SK-N-SH (cell line): ENCODE data around the gene IQCE. TPM values are rescaled to one million over a fixed set of nuclear protein-coding genes. Genes with fewer than 3 reads are reported as not detected.

ENCODE experiments used
- CTCF ChIA-PET: fragments of 300-600, 350-600 bp; formaldehyde crosslinking; extraction: SDS; loops from one replicate; lab custom pipeline; 2021; lab: Yijun Ruan, JAX
- POLR2A ChIA-PET: fragments of 350-600 bp; sonication (Branson Sonifier 250); formaldehyde crosslinking; extraction: SDS; loops from one replicate; lab custom pipeline; 2020; ENCODE audit warnings: antibody characterized with exemption, inconsistent platforms; lab: Yijun Ruan, JAX
- DNase-seq: peaks from one replicate; pipeline ENCODE4 v3.0.0; 2012
- H2AFZ ChIP-seq: fragments of 200-600 bp; sonication (generic); 2 replicates; pipeline ENCODE4 v1.8.1; 2016; ENCODE audit warnings: antibody characterized with exemption, mild to moderate bottlenecking, low read depth
- H3F3A ChIP-seq: fragments of 200-600 bp; sonication (generic); replicated peaks from 2 replicates; pipeline ENCODE3; 2016; ENCODE audit warnings: antibody characterized with exemption, mild to moderate bottlenecking; ENCODE audit not compliant: insufficient read depth
- H3K27ac ChIP-seq, 2 experiments: fragments of 200-500 bp in 1 of 2; fragments of 200-600 bp in 1 of 2; sonication (Bioruptor generic) in 1 of 2; sonication (generic), shearing (Covaris generic) in 1 of 2; 2 replicates each; pipeline versions ENCODE4 v1.5.1 to v1.6.1; 2014 to 2016; ENCODE audit warnings: low read depth in 2 of 2, inconsistent platforms in 1 of 2, low read length in 1 of 2, mild to moderate bottlenecking in 1 of 2, mixed read lengths in 1 of 2
- H3K27me3 ChIP-seq: fragments of 200-600 bp; sonication (generic), shearing (Covaris generic); 2 replicates; pipeline ENCODE4 v1.6.1; 2016; ENCODE audit warnings: mixed run types; ENCODE audit not compliant: insufficient read depth
- H3K36me3 ChIP-seq, 2 experiments: fragments of 200-500 bp in 1 of 2; fragments of 200-600 bp in 1 of 2; sonication (Bioruptor generic) in 1 of 2; sonication (generic) in 1 of 2; replicated peaks in 1 of 2; 2 replicates each; pipeline versions ENCODE3 to v1.5.1; 2014 to 2016; ENCODE audit warnings: low read length in 1 of 2, mild to moderate bottlenecking in 1 of 2; ENCODE audit not compliant: insufficient read depth in 2 of 2, control insufficient read depth in 1 of 2
- H3K4me1 ChIP-seq, 2 experiments: fragments of 200-500 bp in 1 of 2; fragments of 200-600 bp in 1 of 2; sonication (Bioruptor generic) in 1 of 2; sonication (generic), shearing (Covaris generic) in 1 of 2; 2 replicates each; pipeline versions ENCODE4 v1.5.1 to v1.6.1; 2014 to 2016; ENCODE audit warnings: low read depth in 1 of 2, low read length in 1 of 2, mixed run types in 1 of 2; ENCODE audit not compliant: insufficient read depth in 2 of 2, control insufficient read depth in 1 of 2
- H3K4me2 ChIP-seq: fragments of 200-600 bp; sonication (generic), shearing (Covaris generic); 2 replicates; pipeline ENCODE4 v1.6.1; 2017; ENCODE audit warnings: mixed run types
- H3K4me3 ChIP-seq, 2 experiments: fragments of 200-500 bp in 1 of 2; fragments of 200-600 bp in 1 of 2; sonication (Bioruptor generic) in 1 of 2; sonication (generic), shearing (Covaris generic) in 1 of 2; 2 replicates each; pipeline versions ENCODE4 v1.5.1 to v1.8.1; 2014 to 2016; ENCODE audit warnings: low read depth in 2 of 2, inconsistent platforms in 1 of 2, low read length in 1 of 2, mild to moderate bottlenecking in 1 of 2, mixed read lengths in 1 of 2, moderate library complexity in 1 of 2
- H3K79me2 ChIP-seq: fragments of 200-600 bp; sonication (generic); 2 replicates; pipeline ENCODE4 v1.8.1; 2017; ENCODE audit warnings: mild to moderate bottlenecking; ENCODE audit not compliant: insufficient read depth
- H3K9ac ChIP-seq: fragments of 200-600 bp; sonication (generic); 2 replicates; pipeline ENCODE4 v1.6.1; 2017; ENCODE audit warnings: mixed run types
- H3K9me2 ChIP-seq: fragments of 200-600 bp; sonication (generic); 2 replicates; pipeline ENCODE4 v1.6.1; 2017; ENCODE audit warnings: mixed run types
- H3K9me3 ChIP-seq: fragments of 200-600 bp; sonication (generic); 2 replicates; pipeline ENCODE4 v1.6.1; 2017; ENCODE audit warnings: mixed run types, mild to moderate bottlenecking, moderate library complexity
- H4K20me1 ChIP-seq: fragments of 200-600 bp; sonication (generic); 2 replicates; pipeline ENCODE4 v1.6.1; 2017; ENCODE audit warnings: mild to moderate bottlenecking, mixed run types; ENCODE audit not compliant: insufficient read depth
- CHD2 ChIP-seq: fragments of 150-350 bp; IDR thresholded peaks from 2 replicates; pipeline ENCODE4 v1.6.1; 2018; ENCODE audit warnings: low read length; ENCODE audit not compliant: partially characterized antibody
- CTCF ChIP-seq: fragments of 200-600 bp; sonication (generic); IDR thresholded peaks from 2 replicates; pipeline ENCODE4 v1.6.1; 2017; ENCODE audit warnings: antibody characterized with exemption, mild to moderate bottlenecking, moderate library complexity
- EP300 ChIP-seq, 2 experiments: IDR thresholded peaks; 2 replicates each; pipeline versions ENCODE4 v1.4.0 to v1.6.1; 2012; ENCODE audit warnings: borderline replicate concordance in 1 of 2, low read depth in 1 of 2, low read length in 1 of 2
- FOXM1 ChIP-seq: IDR thresholded peaks from 2 replicates; pipeline ENCODE4 v1.4.0; 2012; ENCODE audit warnings: low read depth, mild to moderate bottlenecking
- GABPA ChIP-seq: IDR thresholded peaks from 2 replicates; pipeline ENCODE4 v1.4.0; 2012; ENCODE audit warnings: low read depth, mild to moderate bottlenecking
- MEF2A ChIP-seq: IDR thresholded peaks from 2 replicates; pipeline ENCODE4 v1.4.0; 2012; ENCODE audit warnings: low read depth, borderline replicate concordance
- MXI1 ChIP-seq: IDR thresholded peaks from 2 replicates; pipeline ENCODE4 v1.6.1; 2012; ENCODE audit warnings: mild to moderate bottlenecking, low read depth, low read length, improper control_type of control experiment
- RFX5 ChIP-seq: IDR thresholded peaks from 2 replicates; pipeline ENCODE4 v1.6.1; 2012; ENCODE audit warnings: mild to moderate bottlenecking, improper control_type of control experiment, low read length
- TEAD4 ChIP-seq: IDR thresholded peaks from 2 replicates; pipeline ENCODE4 v1.4.0; 2012; ENCODE audit warnings: mild to moderate bottlenecking, borderline replicate concordance; ENCODE audit not compliant: insufficient read depth
- ZBTB33 ChIP-seq: IDR thresholded peaks from 2 replicates; pipeline ENCODE4 v1.4.0; 2012; ENCODE audit warnings: low read depth, borderline replicate concordance
- WGBS: methylation state at CpG from one replicate; pipeline ENCODE4 v1.1.6; 2017; ENCODE audit warnings: low lambda C conversion rate; 5-methylcytosine and 5-hydroxymethylcytosine counted together
- polyA plus RNA-seq, 3 experiments: library from polyadenylated mRNA; depleted of rRNA; stranded (reverse); fragments of >200 nt; gene quantifications; 2 replicates each; pipeline ENCODE4 v1.2.3, GENCODE V29; 2012

The IQCE gene
- polyA plus RNA-seq, 1 of the 3 experiments (the other 2 are of a cell fraction) = 14.4 TPM

DNA sequence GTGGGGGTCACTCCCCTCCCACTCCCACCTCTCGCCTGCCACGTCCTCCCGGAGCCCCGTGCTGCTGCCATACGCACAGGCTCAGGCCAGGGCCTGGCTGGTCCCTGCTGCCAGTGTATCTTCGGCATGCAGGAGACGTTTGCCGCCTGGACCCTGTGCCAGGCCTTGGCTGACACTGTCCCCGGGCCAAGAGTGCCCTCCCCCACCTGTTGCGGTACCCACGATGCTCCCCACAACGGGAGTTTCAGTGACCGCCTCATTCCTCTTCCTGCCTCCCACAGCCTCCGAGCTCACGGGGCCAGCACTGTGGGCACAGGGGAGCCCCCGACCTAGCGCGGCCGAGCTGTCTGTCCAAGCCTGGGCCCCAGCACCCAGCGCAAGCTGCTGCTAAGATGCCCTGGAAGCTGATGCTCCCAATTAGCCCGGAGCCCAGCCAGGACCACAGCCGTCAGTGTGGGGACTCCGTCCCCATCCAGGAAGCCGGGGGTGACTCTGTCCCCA, 80.5 kb downstream of the IQCE start:
- peaks cover 100% of the 10 kb centered on the region for H3K79me2 ChIP-seq
- H3K9me3 ChIP-seq = no peaks in the 10 kb centered on the region
- H3K36me3 ChIP-seq = peaks cover 0 to 21% of the 10 kb centered on the region in 2 experiments
- no peak for DNase-seq
- peak overlapping the region; percentile 70 to 95; a peak in 3 of 4 replicates for H3K27ac ChIP-seq
- H3K4me2 ChIP-seq = peak overlapping the region; percentile 83
- H3K27me3 ChIP-seq = no peaks in the 10 kb centered on the region
- ChIA-PET CTCF (interaction anchor here (0.8 to 3.0 kb wide), 5 partner anchors 25 to 188 kb away, joined by 3 to 11 read pairs (median 3); no protein-coding TSS in a partner anchor), POLR2A (no interaction called here)
- no peak for TF ChIP-seq RFX5
- H4K20me1 ChIP-seq = peaks cover 97% of the 10 kb centered on the region
- 91% methylated on average over 23 of the region's 24 CpGs for WGBS
- H3K4me3 ChIP-seq = no peak overlapping the region
- H3K9me2 ChIP-seq = no peaks in the 10 kb centered on the region
- no peaks in the 10 kb centered on the region for H3F3A ChIP-seq
- peaks cover 52 to 91% of the 10 kb centered on the region in 2 experiments for H3K4me1 ChIP-seq
- H2AFZ ChIP-seq = no peak overlapping the region
- H3K9ac ChIP-seq = peak overlapping the region; percentile 42; the same call in 1 of the 2 replicates

GRCh38 chr7:2639695-2640481, 81.1 kb downstream of the IQCE start:
- H3K9me2 ChIP-seq = no peaks in the 10 kb centered on the region
- no peak overlapping the region for H3K4me3 ChIP-seq
- H2AFZ ChIP-seq = no peak overlapping the region
- H3K4me1 ChIP-seq = peaks cover 54 to 91% of the 10 kb centered on the region in 2 experiments
- peaks cover 97% of the 10 kb centered on the region for H4K20me1 ChIP-seq
- no peak for DNase-seq
- H3K27me3 ChIP-seq = no peaks in the 10 kb centered on the region
- no peaks in the 10 kb centered on the region for H3F3A ChIP-seq
- H3K4me2 ChIP-seq = peak overlapping the region; percentile 83; the same call in 1 of the 2 replicates
- H3K36me3 ChIP-seq = peaks cover 0 to 21% of the 10 kb centered on the region in 2 experiments
- ChIA-PET POLR2A (interaction anchor here (1.0 kb wide), 1 partner anchor 8 kb away, joined by 4 read pairs; the partner anchor contains the start of gene TTYH3), CTCF (interaction anchor here (0.8 to 3.0 kb wide), 3 partner anchors 25 to 188 kb away, joined by 3 to 11 read pairs (median 8); no protein-coding TSS in a partner anchor)
- peaks cover 100% of the 10 kb centered on the region for H3K79me2 ChIP-seq
- WGBS = 94% methylated on average over 30 of the region's 37 CpGs
- peak overlapping the region; percentile 71 to 95; a peak in 3 of 4 replicates for H3K27ac ChIP-seq
- no peak for TF ChIP-seq TEAD4
- TF ChIP-seq ZBTB33 = no peak
- TF ChIP-seq CHD2 = no peak
- no peak for TF ChIP-seq MXI1
- no peak for TF ChIP-seq FOXM1
- TF ChIP-seq EP300 (IDR thresholded peaks at IDR 0.05; ENCODE audit: borderline replicate concordance in 1 of 2, low read depth in 1 of 2, low read length in 1 of 2) = no peak
- TF ChIP-seq MEF2A = no peak
- TF ChIP-seq GABPA = no peak
- no peak for TF ChIP-seq CTCF
- no peak overlapping the region for H3K9ac ChIP-seq
- H3K9me3 ChIP-seq = no peaks in the 10 kb centered on the region
